ENCODE data around the gene GJA3.

GJA3 gene

DNA sequence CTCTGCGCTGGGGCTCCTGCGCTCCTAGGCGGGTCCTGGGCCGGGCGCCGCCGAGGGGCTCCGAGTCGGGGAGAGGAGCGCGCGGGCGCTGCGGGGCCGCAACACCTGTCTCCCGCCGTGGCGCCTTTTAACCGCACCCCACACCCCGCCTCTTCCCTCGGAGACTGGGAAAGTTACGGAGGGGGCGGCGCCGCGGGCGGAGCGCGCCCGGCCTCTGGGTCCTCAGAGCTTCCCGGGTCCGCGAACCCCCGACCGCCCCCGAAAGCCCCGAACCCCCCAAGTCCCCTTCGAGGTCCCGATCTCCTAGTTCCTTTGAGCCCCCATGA, 31.9 kb upstream of the GJA3 start, which contains the start of gene GJB2:
Gene GJB2 (minus strand): TSS at position 103 of the 326 bp plus-strand sequence. CDS start 3,357 bp downstream, outside the sequence.
- Histone ChIP-seq H3K9ac (ENCODE audit: low read depth in 1 of 2, low read length in 2 of 2) (peak within 1 kb of the TSS; percentile 37 to 61), H3K27ac (ENCODE audit: low read depth, low read length) (peak within 1 kb of the TSS; percentile 8), H3K36me3 (ENCODE audit: control insufficient read depth in 1 of 2, insufficient read depth in 2 of 2, low read length in 2 of 2) (peaks cover 0 to 14% of the 10 kb centered on the region in 2 donors), H3K4me1 (ENCODE audit: control insufficient read depth in 1 of 2, insufficient read depth in 2 of 2, low read length in 2 of 2) (peaks cover 24 to 28% of the 10 kb centered on the region in 2 donors), H3K9me3 (ENCODE audit: control insufficient read depth in 1 of 2, low read length in 2 of 2) (no peaks in the 10 kb centered on the region), H3K27me3 (ENCODE audit: control insufficient read depth in 1 of 2, insufficient read depth in 2 of 2, low read length in 2 of 2) (peaks cover 34 to 37% of the 10 kb centered on the region in 2 donors), H3K4me3 (ENCODE audit: low read depth in 1 of 2, low read length in 2 of 2) (peak within 1 kb of the TSS; percentile 69 to 80)

DNA sequence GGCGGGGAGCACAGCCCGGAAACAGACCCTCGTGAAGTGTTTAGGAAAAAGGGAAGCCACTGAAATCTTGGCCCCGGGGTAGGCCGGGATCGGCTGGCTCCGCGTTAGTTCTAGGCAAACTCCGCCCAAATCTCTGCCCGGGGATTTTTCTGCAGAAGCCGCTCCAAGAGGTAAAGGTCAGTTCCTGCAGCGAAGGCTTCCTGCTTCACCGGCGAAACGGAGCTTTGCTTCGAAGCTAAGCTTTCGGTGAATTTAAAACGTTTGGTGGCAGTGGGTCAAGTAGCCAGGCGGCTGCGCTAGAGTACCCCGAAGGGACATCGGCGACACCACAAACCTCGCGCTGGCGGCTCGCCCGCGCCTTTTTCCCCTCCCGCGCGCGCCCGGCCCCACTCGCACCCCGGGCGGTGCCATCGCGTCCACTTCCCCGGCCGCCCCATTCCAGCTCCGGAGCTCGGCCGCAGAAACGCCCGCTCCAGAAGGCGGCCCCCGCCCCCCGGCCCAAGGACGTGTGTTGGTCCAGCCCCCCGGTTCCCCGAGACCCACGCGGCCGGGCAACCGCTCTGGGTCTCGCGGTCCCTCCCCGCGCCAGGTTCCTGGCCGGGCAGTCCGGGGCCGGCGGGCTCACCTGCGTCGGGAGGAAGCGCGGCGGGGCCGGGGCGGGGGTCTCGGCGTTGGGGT, 31.4 kb upstream of the GJA3 start:
- Histone ChIP-seq H3K36me3 (ENCODE audit: control insufficient read depth in 1 of 2, insufficient read depth in 2 of 2, low read length in 2 of 2) (peaks cover 0 to 15% of the 10 kb centered on the region in 2 donors), H3K27ac (ENCODE audit: low read depth, low read length) (peak overlapping the region; percentile 8)

DNA sequence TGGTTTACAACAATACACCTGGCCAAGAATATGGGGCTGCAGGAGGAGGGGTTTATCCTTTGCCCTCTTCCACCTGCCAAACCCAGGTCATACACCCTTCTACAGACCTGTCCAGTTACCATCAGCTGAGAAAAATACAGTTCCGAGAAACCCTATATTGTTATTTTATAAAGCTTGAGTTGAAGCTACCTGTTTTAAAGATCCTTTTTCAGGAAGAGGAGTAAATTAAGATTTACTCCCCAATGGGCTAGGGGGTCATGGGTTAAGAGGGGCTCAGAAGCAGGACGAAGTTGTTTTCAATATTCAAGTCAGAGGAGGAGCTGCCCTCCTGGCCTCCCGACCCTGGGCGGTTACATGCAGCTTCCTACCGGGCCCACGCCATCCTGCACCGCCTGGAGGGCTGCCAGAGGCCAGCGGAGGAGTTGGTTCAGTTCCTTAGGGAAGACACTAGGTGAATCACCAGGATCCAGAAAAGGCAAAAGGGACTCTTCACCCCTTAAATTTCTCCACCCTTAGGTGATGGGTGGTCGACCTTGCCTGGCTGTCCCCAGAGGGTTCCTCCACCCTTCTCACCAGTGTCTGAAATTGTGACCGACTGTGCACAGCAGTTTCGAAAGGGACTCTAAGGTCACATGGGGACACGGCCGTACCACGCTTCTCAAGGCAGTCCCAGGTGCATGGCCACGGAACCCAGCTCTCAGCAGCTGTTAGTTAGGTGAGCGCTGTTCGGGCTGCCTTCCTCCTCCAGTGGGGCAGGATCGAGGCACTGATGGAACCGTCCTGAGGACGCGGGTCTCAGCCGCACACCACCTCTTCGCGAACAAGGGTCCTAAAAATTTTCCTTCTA, 30.7 kb upstream of the GJA3 start:
- Histone ChIP-seq H3K27me3 (ENCODE audit: control insufficient read depth in 1 of 2, insufficient read depth in 2 of 2, low read length in 2 of 2) (peaks cover 34 to 37% of the 10 kb centered on the region in 2 donors), H3K4me1 (ENCODE audit: control insufficient read depth in 1 of 2, insufficient read depth in 2 of 2, low read length in 2 of 2) (peaks cover 20 to 25% of the 10 kb centered on the region in 2 donors), H3K36me3 (ENCODE audit: control insufficient read depth in 1 of 2, insufficient read depth in 2 of 2, low read length in 2 of 2) (peaks cover 0 to 15% of the 10 kb centered on the region in 2 donors), H3K27ac (ENCODE audit: low read depth, low read length) (peak overlapping the region; percentile 8), H3K9ac (ENCODE audit: low read depth in 1 of 2, low read length in 2 of 2) (peak overlapping the region; percentile 37 to 61), H3K4me3 (ENCODE audit: low read depth in 1 of 2, low read length in 2 of 2) (peak overlapping the region; percentile 69 to 80), H3K9me3 (ENCODE audit: control insufficient read depth in 1 of 2, low read length in 2 of 2) (no peaks in the 10 kb centered on the region)

More for the DNA sequence above, 31.4 kb upstream of the GJA3 start:
- Histone ChIP-seq H3K9ac (ENCODE audit: low read depth in 1 of 2, low read length in 2 of 2) (peak overlapping the region; percentile 37 to 61), H3K9me3 (ENCODE audit: control insufficient read depth in 1 of 2, low read length in 2 of 2) (no peaks in the 10 kb centered on the region), H3K4me3 (ENCODE audit: low read depth in 1 of 2, low read length in 2 of 2) (peak overlapping the region; percentile 69 to 80), H3K4me1 (ENCODE audit: control insufficient read depth in 1 of 2, insufficient read depth in 2 of 2, low read length in 2 of 2) (peaks cover 20 to 25% of the 10 kb centered on the region in 2 donors), H3K27me3 (ENCODE audit: control insufficient read depth in 1 of 2, insufficient read depth in 2 of 2, low read length in 2 of 2) (peaks cover 34 to 37% of the 10 kb centered on the region in 2 donors)

DNA sequence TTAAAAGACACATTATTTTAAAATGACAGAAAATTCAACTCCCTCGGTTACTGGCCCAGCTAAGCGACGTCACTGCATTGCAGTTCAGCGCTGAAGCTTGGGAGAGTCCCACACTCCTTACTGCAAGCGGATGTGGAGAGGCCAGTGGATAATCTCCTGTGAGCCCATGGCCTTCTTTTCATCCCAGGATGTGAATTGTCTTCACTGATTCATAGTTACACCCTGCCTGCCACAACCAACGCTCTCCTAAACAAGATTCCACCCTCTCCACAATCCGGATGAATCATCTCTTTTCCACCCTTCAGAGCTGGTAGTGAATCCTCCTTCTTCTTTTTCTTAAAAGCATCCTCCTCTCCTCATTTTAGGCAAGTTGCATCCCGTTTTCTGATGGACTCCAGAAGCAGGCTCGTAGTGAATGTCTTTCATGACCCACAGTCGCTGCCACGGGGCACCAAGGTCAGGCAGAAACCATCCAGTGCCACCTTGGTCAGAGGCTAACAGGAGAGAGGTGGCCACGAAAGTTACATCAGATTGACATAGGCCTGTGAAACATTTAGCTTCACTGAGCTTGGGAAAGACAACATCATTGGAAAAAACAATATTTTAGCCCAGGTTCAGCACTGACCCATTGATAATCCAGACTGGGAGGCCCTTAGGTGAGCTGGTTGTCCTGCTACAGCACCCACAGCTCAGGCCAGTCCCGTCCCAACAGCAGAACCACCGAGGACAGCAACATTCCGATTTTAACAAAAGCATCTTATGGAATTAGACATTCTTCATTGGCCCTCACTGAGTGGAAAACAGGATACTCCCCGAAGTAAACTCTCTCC, 29.8 kb upstream of the GJA3 start:
- H3K9ac ChIP-seq (ENCODE audit: low read depth in 1 of 2, low read length in 2 of 2): no peak overlapping the region
- H3K36me3 ChIP-seq (ENCODE audit: control insufficient read depth in 1 of 2, insufficient read depth in 2 of 2, low read length in 2 of 2): peaks cover 0 to 15% of the 10 kb centered on the region in 2 donors
- H3K9me3 ChIP-seq (ENCODE audit: control insufficient read depth in 1 of 2, low read length in 2 of 2): no peaks in the 10 kb centered on the region
- H3K27me3 ChIP-seq (ENCODE audit: control insufficient read depth in 1 of 2, insufficient read depth in 2 of 2, low read length in 2 of 2): peaks cover 28% of the 10 kb centered on the region in 2 donors
- H3K4me1 ChIP-seq (ENCODE audit: control insufficient read depth in 1 of 2, insufficient read depth in 2 of 2, low read length in 2 of 2): peaks cover 20 to 25% of the 10 kb centered on the region in 2 donors
- H3K27ac ChIP-seq (ENCODE audit: low read depth, low read length): no peak overlapping the region
- peak overlapping the region in 1 of 2 donors; percentile 69 for H3K4me3 ChIP-seq (ENCODE audit: low read depth in 1 of 2, low read length in 2 of 2)

DNA sequence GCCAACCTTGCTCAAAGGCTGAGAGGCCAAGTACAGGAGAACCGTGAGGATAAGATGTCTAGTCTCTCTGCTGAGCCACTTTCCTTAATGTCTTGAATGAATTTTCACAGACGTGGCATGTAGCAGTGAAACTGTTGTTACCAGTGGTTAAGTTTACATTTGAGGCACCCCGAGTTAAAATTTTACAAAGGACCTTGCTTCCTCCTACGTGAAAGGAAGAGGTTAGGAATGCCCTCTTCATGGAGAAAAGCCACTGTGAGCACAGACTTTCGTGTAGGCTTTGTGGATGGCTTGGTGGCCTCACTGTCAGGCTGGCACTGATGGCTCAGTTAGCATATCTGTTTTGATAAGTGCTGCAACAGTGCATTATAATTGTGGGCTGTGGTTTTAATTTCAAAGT, 29.2 kb upstream of the GJA3 start:
- no peak overlapping the region for H3K27ac ChIP-seq (ENCODE audit: low read depth, low read length)
- peaks cover 0 to 15% of the 10 kb centered on the region in 2 donors for H3K36me3 ChIP-seq (ENCODE audit: control insufficient read depth in 1 of 2, insufficient read depth in 2 of 2, low read length in 2 of 2)
- H3K4me3 ChIP-seq (ENCODE audit: low read depth in 1 of 2, low read length in 2 of 2): no peak overlapping the region
- peaks cover 22% of the 10 kb centered on the region in 2 donors for H3K27me3 ChIP-seq (ENCODE audit: control insufficient read depth in 1 of 2, insufficient read depth in 2 of 2, low read length in 2 of 2)
- H3K4me1 ChIP-seq (ENCODE audit: control insufficient read depth in 1 of 2, insufficient read depth in 2 of 2, low read length in 2 of 2): peaks cover 20 to 25% of the 10 kb centered on the region in 2 donors
- H3K9ac ChIP-seq (ENCODE audit: low read depth in 1 of 2, low read length in 2 of 2): no peak overlapping the region
- H3K9me3 ChIP-seq (ENCODE audit: control insufficient read depth in 1 of 2, low read length in 2 of 2): no peaks in the 10 kb centered on the region

DNA sequence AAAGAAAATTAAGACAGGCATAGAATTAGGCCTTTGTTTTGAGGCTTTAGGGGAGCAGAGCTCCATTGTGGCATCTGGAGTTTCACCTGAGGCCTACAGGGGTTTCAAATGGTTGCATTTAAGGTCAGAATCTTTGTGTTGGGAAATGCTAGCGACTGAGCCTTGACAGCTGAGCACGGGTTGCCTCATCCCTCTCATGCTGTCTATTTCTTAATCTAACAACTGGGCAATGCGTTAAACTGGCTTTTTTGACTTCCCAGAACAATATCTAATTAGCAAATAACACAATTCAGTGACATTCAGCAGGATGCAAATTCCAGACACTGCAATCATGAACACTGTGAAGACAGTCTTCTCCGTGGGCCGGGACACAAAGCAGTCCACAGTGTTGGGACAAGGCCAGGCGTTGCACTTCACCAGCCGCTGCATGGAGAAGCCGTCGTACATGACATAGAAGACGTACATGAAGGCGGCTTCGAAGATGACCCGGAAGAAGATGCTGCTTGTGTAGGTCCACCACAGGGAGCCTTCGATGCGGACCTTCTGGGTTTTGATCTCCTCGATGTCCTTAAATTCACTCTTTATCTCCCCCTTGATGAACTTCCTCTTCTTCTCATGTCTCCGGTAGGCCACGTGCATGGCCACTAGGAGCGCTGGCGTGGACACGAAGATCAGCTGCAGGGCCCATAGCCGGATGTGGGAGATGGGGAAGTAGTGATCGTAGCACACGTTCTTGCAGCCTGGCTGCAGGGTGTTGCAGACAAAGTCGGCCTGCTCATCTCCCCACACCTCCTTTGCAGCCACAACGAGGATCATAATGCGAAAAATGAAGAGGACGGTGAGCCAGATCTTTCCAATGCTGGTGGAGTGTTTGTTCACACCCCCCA, 28.1 kb upstream of the GJA3 start:
- Histone ChIP-seq H3K36me3 (ENCODE audit: control insufficient read depth in 1 of 2, insufficient read depth in 2 of 2, low read length in 2 of 2) (peaks cover 0 to 15% of the 10 kb centered on the region in 2 donors), H3K9me3 (ENCODE audit: control insufficient read depth in 1 of 2, low read length in 2 of 2) (no peaks in the 10 kb centered on the region), H3K27me3 (ENCODE audit: control insufficient read depth in 1 of 2, insufficient read depth in 2 of 2, low read length in 2 of 2) (peaks cover 11 to 12% of the 10 kb centered on the region in 2 donors), H3K4me3 (ENCODE audit: low read depth in 1 of 2, low read length in 2 of 2) (no peak overlapping the region), H3K9ac (ENCODE audit: low read depth in 1 of 2, low read length in 2 of 2) (no peak overlapping the region), H3K27ac (ENCODE audit: low read depth, low read length) (no peak overlapping the region), H3K4me1 (ENCODE audit: control insufficient read depth in 1 of 2, insufficient read depth in 2 of 2, low read length in 2 of 2) (peaks cover 17 to 25% of the 10 kb centered on the region in 2 donors)

DNA sequence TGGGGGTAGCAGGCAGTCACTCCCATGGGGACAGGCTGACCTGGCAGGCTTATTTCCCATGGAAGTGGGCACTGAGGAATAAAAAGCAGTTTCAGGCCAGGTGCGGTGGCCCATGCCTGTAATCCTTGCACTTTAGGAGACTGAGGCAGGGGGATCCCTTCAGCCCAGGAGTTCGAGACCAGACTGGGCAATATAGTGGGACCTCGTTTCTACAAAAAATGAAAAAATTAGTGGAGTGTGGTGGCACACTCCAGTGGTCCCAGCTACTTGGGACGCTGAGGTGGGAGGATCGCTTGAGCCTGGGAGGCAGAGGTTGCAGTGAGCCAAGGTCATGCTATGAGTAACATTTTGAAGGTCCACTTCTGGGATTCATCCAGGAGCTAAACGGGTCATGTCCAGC, 25.9 kb upstream of the GJA3 start:
- peaks cover 0 to 15% of the 10 kb centered on the region in 2 donors for H3K36me3 ChIP-seq (ENCODE audit: control insufficient read depth in 1 of 2, insufficient read depth in 2 of 2, low read length in 2 of 2)
- no peaks in the 10 kb centered on the region for H3K9me3 ChIP-seq (ENCODE audit: control insufficient read depth in 1 of 2, low read length in 2 of 2)
- peaks cover 8 to 16% of the 10 kb centered on the region in 2 donors for H3K4me1 ChIP-seq (ENCODE audit: control insufficient read depth in 1 of 2, insufficient read depth in 2 of 2, low read length in 2 of 2)
- H3K27ac ChIP-seq (ENCODE audit: low read depth, low read length): no peak overlapping the region
- H3K9ac ChIP-seq (ENCODE audit: low read depth in 1 of 2, low read length in 2 of 2): no peak overlapping the region
- no peak overlapping the region for H3K4me3 ChIP-seq (ENCODE audit: low read depth in 1 of 2, low read length in 2 of 2)
- peaks cover 3 to 4% of the 10 kb centered on the region in 2 donors for H3K27me3 ChIP-seq (ENCODE audit: control insufficient read depth in 1 of 2, insufficient read depth in 2 of 2, low read length in 2 of 2)

DNA sequence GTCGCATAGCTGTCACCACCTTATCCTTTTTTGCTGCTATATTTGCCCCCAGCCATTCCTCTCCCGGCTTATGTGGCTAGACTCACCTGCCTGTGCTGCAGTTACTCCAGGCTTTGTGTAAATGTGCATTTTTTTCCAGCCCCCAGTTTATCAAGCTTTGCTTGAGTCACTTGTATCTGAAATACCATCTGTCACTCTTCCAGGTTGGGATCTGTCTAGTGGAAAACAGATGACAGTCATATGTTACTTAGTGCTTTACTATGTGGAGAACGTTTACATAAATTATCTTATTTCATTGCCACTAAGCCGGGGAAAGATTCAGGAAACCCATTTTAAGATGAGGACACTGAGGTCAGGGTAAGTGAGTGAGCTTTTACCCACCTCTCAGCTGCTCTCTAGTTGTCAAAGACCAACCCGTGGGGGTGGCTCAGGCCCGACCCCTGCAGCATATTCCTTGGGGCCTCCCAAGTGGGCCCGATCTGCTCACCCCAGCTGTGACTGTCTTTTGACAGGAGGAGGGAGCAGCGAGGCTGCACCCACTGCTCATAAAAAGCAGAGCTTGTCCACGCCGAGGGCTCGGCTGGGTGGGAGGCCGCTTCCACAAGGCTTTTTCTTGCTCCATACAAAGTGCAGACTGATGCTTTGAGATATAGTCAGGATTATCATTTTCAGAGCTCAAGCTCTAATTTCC, 24.7 kb upstream of the GJA3 start:
- H3K4me3 ChIP-seq (ENCODE audit: low read depth in 1 of 2, low read length in 2 of 2): no peak overlapping the region
- no peak overlapping the region for H3K9ac ChIP-seq (ENCODE audit: low read depth in 1 of 2, low read length in 2 of 2)
- no peaks in the 10 kb centered on the region for H3K9me3 ChIP-seq (ENCODE audit: control insufficient read depth in 1 of 2, low read length in 2 of 2)
- peaks cover 0 to 15% of the 10 kb centered on the region in 2 donors for H3K36me3 ChIP-seq (ENCODE audit: control insufficient read depth in 1 of 2, insufficient read depth in 2 of 2, low read length in 2 of 2)
- peaks cover 0 to 5% of the 10 kb centered on the region in 2 donors for H3K27me3 ChIP-seq (ENCODE audit: control insufficient read depth in 1 of 2, insufficient read depth in 2 of 2, low read length in 2 of 2)
- H3K4me1 ChIP-seq (ENCODE audit: control insufficient read depth in 1 of 2, insufficient read depth in 2 of 2, low read length in 2 of 2): peaks cover 0 to 9% of the 10 kb centered on the region in 2 donors
- no peak overlapping the region for H3K27ac ChIP-seq (ENCODE audit: low read depth, low read length)

All from duodenal mucosa (tissue), 2 donors.